DND-41 (cell line): Measurements from ENCODE around the gene CARMIL1.

ENCODE experiments used
- ATAC-seq: fragments of 200-7000 bp; cut with Tn5 transposase; 3 replicates; pipeline ENCODE4 v1.9.1; 2021; ENCODE audit warnings: low read depth; ENCODE audit not compliant: insufficient read depth
- DNase-seq: peaks from one replicate; pipeline ENCODE4 v3.0.0-alpha.2; 2020
- H2AFZ ChIP-seq: 2 replicates; pipeline ENCODE4 v1.6.0; 2012; ENCODE audit warnings: low read depth, low read length
- H3K27ac ChIP-seq: 2 replicates; pipeline ENCODE4 v1.5.1; 2012; ENCODE audit warnings: low read length, inconsistent platforms
- H3K27me3 ChIP-seq: fragments of 200-600 bp; sonication (generic); 2 replicates; pipeline ENCODE4 v1.6.0; 2012; ENCODE audit warnings: low read length, mild to moderate bottlenecking, inconsistent platforms; ENCODE audit not compliant: insufficient read depth, poor library complexity
- H3K36me3 ChIP-seq: 2 replicates; pipeline ENCODE4 v1.5.1; 2012; ENCODE audit warnings: low read length, inconsistent platforms; ENCODE audit not compliant: insufficient read depth
- H3K4me1 ChIP-seq: 2 replicates; pipeline ENCODE4 v1.5.1; 2012; ENCODE audit warnings: mild to moderate bottlenecking, low read length; ENCODE audit not compliant: insufficient read depth
- H3K4me2 ChIP-seq: 2 replicates; pipeline ENCODE4 v1.6.0; 2012; ENCODE audit warnings: mild to moderate bottlenecking, moderate library complexity, low read length, inconsistent platforms; ENCODE audit not compliant: insufficient read depth
- H3K4me3 ChIP-seq, 2 experiments: fragments of 200-600 bp in 1 of 2; shearing (Covaris generic) in 1 of 2; 2 replicates each; pipeline ENCODE4 v1.5.1; 2012 to 2016; ENCODE audit warnings: inconsistent platforms in 2 of 2, low read length in 2 of 2, mild to moderate bottlenecking in 2 of 2, low read depth in 1 of 2, moderate library complexity in 1 of 2
- H3K79me2 ChIP-seq: 2 replicates; pipeline ENCODE4 v1.6.0; 2012; ENCODE audit warnings: low read length, inconsistent platforms; ENCODE audit not compliant: insufficient read depth
- H3K9ac ChIP-seq: 2 replicates; pipeline ENCODE4 v1.6.0; 2012; ENCODE audit warnings: low read depth, mild to moderate bottlenecking, inconsistent platforms, low read length, moderate library complexity
- H3K9me3 ChIP-seq: 2 replicates; pipeline ENCODE4 v1.5.1; 2012; ENCODE audit warnings: low read length, moderate library complexity, mild to moderate bottlenecking, inconsistent platforms; ENCODE audit not compliant: insufficient read depth, severe bottlenecking
- H4K20me1 ChIP-seq: 2 replicates; pipeline ENCODE4 v1.6.0; 2012; ENCODE audit warnings: low read length; ENCODE audit not compliant: insufficient read depth
- CTCF ChIP-seq: IDR thresholded peaks from 2 replicates; pipeline ENCODE4 v1.5.1; 2012; ENCODE audit warnings: borderline replicate concordance, low read length, moderate library complexity, mild to moderate bottlenecking; ENCODE audit not compliant: poor library complexity, severe bottlenecking; ENCODE audit errors: extremely low read depth
- EZH2 ChIP-seq: IDR thresholded peaks from 3 replicates; pipeline ENCODE4 v1.6.1; 2012; ENCODE audit warnings: borderline replicate concordance, low read depth, mild to moderate bottlenecking, moderate library complexity, low read length, inconsistent platforms; ENCODE audit not compliant: severe bottlenecking

CARMIL1 gene

DNA sequence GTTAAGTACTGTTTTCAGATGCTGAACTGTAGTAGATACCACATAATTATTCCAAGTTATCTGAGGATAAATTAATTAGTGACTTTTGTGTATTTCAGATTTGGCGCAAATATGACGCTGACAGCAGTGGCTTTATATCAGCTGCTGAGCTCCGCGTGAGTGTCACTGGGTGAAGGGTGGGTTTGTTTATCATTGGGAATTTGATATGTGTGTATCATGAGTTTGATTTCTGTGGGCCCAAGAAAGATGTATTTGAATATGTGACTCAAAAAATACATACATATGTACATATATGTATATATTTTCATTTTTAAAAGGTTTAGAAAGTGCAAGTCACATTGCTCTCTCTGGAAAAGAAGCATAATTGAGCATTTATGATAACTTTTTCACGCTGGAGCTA, 390.2 kb downstream of the CARMIL1 start:
- H4K20me1 ChIP-seq: no peaks in the 10 kb centered on the region
- peaks cover 14% of the 10 kb centered on the region for H3K27me3 ChIP-seq
- no peak for ATAC-seq
- H3K4me3 ChIP-seq: no peak overlapping the region
- H2AFZ ChIP-seq: no peak overlapping the region
- DNase-seq: no peak
- TF ChIP-seq EZH2: no peak
- no peak for TF ChIP-seq CTCF
- H3K36me3 ChIP-seq: no peaks in the 10 kb centered on the region
- H3K4me2 ChIP-seq: no peak overlapping the region
- H3K27ac ChIP-seq: no peak overlapping the region
- no peaks in the 10 kb centered on the region for H3K9me3 ChIP-seq
- no peaks in the 10 kb centered on the region for H3K4me1 ChIP-seq
- H3K79me2 ChIP-seq: no peaks in the 10 kb centered on the region
- H3K9ac ChIP-seq: no peak overlapping the region
